Stimulated activated CD8-positive, alpha-beta memory T cell treated with anti-CD3 and anti-CD28 coated beads, Interleukin-15, amount 100 ng/mL, for 48 hours (primary cell): Measurements from ENCODE around the gene FBXL16.

Experiments
- DNase-seq, 2 donors: peaks; one replicate each; pipeline ENCODE4 v3.0.0-alpha.2; 2020; ENCODE audit warnings: low read depth in 2 of 2

The FBXL16 gene

DNA sequence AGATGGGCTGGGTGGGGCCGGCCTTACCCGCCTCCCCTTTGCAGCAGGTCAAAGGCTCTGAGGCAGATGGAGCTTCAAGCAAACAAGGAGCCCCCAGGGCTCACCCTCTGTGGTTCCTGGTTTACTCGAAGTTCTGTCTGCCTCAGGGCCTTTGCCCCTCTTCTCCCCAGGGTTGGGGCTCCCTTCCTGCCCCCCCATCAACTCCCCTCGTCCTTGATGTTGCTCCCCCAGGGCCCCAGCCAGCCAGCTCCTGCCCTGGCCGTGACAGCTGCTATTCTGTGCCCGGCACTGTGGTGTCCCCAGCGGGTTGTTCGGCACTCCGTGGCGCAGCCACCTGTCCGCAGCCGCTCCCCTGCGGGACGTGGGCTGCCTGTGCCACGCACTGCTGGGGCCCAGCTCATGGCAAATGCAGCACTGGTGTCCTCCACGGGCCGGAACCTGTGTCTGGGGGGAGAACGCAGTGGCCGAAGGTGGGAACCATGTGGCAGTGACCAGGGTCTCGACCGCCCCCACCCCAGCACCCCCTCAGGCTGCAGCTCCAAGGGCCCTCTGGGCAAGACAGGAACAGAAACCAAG, 5.0 kb upstream of the FBXL16 start:
- DNase-seq = no peak

- no peak for DNase-seq
Measured at GRCh38 chr16:709566-710499, 4.2 kb upstream of the FBXL16 start.

DNA sequence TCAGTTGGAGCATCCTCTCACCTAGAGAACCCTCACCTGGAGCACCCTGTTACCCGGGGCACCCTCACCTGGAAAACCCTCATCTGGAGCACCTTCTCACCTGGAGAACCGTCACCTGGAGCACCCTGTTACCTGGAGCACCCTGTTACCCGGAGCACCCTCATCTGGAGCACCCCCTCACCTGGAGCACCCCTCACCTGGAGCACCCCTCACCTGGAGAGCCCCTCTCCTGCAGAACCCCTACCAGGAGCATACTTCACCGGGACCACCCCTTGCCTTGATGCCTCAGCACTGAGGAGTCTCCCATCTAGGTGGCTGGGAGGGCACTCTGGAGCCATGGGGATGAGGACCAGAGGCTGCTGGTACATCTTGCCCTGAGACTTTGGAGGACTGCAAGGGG, 3.4 kb upstream of the FBXL16 start:
- DNase-seq = no peak

- DNase-seq = no peak
Measured at GRCh38 chr16:708019-708418, 2.4 kb upstream of the FBXL16 start.

DNA sequence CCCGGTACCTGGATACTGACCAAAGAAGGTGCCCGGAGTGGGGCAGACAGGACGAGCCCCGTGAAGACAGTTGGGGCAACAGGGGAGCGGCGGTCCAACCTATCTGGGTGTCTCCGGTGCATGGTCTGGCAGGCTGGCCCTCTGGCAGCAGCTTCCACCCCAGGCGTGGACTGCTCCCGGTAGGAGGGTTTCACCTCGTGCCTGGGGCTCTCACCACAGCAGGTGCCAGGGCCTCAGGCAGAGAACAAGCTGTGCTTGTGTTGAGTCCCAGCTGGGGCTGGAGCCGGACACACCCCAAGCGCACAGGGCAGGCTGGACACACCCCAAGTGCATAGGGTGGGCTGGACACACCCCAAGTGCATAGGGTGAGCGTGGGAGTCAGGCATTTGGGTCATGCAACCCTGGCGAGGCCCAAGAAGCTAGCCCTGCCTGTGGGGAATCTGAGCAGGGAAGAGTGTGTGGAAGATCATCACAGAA, 1.5 kb upstream of the FBXL16 start:
- DNase-seq = no peak

- no peak for DNase-seq
Measured at GRCh38 chr16:706189-707061, 824 bp upstream of the FBXL16 start.

DNA sequence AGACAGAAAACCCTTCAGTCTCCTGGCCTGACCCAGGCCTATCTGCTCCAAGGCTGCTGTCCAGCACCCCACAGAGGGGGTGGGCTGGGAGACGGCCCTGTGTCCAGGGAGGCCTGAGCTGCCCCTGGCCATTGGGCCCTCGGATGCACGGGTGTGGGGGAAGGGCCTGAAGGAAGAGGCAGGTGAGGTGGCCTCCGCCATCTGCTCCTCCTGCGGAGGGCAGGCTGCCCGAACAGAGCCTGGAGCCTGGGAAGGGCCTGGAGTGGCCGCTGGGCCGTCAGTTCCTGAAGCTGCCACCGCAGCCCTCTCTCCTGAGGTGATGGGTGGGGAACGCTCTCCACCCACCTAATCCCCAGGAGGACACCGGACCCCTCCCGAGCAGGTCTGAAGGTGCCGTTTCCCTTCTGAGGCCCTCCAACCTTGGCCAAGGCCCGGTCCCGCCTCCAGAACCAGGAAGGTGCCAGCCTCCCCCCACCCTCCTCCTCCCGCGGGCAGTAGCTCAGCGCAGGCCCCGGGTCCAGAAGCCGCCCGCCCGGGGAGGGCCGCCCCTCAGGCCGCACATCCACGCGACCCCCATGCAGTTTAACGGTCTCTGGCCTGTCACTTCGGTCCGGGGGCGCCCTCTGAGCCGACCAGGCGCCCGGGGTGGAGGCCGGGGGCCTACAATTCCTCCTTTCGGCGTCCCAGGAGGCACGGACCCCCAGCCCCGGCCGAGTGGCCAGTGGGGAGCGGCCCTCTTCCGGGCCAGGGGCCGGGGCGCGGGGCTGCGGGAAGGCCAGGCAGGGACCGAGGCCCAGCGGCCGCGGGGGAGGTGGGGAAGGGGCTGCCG, 835 bp downstream of the FBXL16 start:
- DNase-seq = no peak

- no peak for DNase-seq
Measured at GRCh38 chr16:704047-704446, 1.6 kb downstream of the FBXL16 start.

DNA sequence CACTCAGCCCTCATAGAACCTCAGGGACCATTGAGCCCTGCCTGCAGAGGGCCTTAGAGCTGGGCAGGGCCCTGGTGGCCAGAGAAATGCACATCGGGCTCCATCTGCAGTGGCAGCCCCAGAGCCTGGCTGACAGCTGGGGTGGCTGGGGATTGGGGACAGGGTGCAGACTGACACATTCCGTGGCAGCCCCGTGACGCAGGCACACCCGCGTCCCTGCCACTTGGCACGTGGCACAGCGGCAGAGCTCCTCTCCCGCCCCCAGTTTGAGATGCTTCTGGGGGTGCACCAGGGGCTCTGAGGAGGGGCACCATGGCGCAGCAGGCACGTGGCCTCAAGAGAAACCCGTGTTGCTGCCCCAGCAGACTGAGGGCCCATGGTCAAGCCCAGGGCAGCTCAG, 2.2 kb downstream of the FBXL16 start:
- no peak for DNase-seq

DNA sequence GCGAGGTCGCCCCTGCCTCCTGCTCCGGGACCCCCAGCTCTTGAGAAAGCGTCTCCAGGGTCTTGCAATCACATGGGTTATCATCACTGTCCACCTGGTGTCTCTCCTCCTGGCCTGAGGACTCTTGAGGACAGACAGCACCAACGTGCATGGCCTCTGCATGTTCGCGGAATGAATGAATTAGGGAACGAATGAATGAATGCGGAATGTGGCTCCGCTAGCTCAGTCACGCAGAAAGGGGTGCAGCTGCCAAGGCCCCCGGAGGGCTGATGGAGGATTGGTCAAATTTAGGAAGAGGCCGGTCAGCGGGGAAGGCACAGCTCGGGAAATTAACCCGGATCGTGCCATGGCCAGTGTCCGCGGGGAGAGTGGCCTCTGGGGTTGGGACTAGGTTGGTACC, 3.3 kb downstream of the FBXL16 start:
- no peak for DNase-seq

DNA sequence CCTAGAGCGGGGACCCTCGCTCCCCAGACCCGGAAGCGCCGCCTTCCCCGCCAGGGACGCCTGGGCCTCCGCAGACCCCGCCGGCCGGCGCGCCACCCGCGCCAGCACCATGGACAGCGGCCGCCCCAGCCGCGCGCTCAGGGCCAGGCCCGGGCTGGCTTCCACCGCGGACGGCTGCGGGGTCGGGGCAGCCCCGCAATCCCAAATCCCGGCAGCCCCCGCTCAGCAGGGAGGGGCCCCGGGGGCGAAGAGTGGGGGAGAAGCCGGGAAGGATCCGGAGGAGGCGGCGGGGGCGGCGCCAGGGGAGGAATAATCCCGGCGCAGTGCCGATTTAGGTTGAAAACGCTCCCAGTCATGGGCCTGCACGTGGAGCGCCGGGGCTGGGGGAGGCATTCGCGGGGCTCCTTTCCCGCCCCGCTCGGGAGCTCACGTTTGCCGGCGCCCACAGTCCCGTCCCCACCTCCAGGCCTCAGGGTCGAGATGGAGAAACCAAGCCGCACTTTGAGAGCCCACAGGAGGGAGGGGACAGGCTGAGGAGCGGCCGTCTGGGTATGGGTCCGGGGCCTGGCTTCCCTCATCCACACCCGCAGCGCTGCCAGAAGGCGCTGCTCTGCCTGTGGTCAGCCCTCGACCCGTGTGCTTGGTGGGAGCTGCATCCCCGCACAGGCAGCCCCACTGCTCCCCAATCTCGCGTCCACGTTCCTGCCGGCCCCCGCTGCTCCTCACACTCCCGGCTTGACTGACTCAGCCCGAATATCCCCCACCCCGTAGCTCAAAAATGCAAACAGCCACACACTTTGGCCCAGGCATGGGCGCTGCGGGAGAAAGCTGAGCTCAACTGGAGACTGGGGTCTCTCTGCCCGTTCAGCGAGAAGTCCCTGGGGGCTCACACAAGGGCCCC, 4.7 kb downstream of the FBXL16 start:
- no peak for DNase-seq

DNA sequence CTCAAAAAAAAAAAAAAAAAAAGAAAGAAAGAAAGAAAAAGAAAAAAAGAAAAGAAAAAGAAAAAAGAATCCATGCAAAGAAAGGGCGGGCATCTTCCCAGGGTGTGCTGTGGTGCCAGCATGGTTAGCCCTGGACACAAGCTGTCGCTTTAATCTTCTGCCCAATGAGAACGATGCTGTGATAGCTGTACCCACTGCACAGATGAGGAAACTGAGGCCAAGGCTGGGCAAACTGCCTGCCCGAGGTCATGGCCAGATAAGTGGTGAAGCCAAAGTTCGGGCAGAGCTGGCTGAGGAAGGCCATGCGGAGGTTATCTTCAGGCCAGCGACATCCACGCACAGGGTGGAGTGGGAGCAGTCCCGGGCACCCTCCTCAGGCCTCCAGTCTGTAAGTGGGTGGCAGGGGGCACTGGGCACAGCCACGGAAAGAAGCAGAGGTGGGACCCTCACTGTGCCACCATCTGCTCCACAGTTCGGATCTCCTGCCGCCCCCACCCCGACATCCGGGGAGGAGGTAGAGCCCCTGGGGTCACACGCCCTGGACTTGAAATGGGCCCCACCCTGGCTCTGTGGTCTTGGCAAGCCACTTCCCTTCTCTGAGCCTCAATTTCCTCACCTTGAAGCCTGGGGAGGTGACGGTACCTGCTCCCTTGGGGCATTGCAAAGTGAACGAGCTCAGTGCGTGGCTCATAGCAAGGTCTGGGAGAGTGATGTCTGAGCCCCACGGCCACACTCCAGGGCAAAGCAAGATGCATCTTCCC, 6.5 kb downstream of the FBXL16 start:
- DNase-seq = no peak

DNA sequence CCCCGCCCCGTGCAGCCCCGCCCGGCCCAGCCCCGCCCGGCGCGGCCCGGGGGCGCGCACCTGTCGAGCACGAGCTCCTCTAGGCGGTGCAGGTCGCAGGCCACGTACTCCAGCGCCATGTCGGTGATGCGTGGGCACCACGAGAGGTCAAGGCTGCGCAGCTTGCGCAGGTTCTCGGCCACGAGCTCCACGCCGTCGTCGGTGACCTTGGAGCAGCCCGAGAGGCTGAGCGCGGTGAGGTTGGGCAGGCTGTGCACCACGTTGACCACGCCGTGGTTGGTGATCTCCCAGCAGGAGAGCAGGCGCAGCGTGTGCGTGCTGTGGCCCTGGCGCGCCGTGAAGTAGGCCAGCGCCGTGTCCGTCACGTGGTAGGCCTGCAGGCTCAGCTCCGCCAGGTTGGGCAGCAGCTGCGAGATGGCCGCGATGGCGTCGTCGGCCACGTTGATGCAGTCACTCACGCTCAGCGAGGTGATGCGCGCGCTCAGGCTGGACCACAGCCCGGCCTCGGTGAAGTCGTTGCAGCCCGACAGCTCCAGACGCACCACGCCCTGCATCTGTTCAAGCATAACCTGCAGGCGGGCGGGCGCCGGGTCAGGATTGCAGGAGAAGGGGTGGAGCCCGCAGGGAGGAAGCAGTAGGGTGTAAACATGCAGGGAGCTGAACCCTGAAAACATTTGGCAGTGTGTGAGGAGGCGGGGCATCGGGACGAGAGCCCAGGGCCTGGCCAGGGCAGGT, 10.1 kb downstream of the FBXL16 start:
- DNase-seq = peak; percentile 43 to 63

GRCh38 chr16:694863-695354, 10.7 kb downstream of the FBXL16 start:
- DNase-seq = no peak

DNA sequence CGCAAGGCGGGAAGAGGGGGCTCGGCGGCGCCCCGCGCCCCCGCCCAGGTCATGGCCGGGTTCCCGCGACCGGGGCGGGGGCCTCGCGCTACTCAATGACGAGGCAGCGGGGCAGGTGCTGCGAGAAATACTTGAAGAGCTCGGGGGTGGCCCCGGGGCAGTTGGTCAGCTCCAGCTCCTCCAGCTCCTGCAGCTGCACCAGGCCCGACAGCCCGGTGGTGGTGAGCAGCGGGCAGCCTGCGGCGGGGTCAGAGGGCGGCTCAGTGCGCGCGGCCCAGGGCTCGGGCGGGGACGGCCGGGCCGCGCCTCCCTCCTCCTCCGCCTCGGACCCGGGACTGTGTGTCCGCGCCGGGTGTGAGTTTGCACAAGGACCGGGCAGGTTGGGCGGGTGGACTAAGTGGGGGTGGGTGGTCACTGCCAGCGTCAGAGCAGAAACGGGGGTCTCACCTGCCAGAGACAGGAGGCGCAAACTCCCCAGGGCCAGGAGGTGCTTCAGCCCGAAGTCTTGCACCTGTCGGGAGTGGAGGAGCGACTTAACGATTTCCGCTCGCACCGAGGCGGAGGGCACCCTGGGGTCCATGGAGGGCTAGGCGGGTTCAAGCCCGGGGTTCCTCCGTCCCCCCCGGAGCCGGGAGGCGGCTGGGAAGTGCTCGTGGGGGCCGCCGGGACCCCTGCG, 11.3 kb downstream of the FBXL16 start:
- DNase-seq = no peak

GRCh38 chr16:693766-694165, 11.8 kb downstream of the FBXL16 start:
- DNase-seq = no peak

GRCh38 chr16:693364-693763, 12.2 kb downstream of the FBXL16 start:
- DNase-seq = no peak
